ENCODE results near the gene DTX3. TPM values are rescaled to one million over a fixed set of nuclear protein-coding genes. Genes with fewer than 3 reads are reported as not detected.

DTX3 gene
- total RNA-seq, 1 experiment from 2014 or later: 11.9 TPM

DNA sequence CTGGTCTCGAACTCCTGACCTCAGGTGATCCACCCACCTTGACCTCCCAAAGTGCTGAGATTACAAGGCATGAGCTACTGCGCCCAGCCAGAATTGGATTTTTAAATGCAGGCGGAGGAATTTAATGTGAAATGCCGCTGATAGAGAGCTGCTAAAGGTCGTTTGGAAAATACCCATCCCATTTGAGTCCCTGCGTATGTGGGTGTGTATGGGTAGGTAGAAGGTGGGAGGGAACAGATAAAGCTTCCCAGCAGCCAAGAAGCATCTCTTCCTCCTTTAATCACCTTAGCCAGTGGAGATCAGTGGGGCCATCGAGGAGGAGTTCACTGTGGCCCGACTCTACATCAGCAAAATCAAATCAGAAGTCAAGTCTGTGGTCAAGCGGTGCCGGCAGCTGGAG is 29.8 kb upstream of the DTX3 start:
- intact Hi-C loops (cut with micrococcal nuclease): no loop called here
- no TSS peak for BruUV-seq (replicated peaks)
- Histone ChIP-seq H4K20me1 (ENCODE audit: low read length) (no peaks in the 10 kb centered on the region), H3K27me3 (ENCODE audit: low read length) (no peaks in the 10 kb centered on the region), H3F3A (ENCODE audit: low read length, unreplicated experiment) (no peaks in the 10 kb centered on the region), H3K4me2 (ENCODE audit: low read length) (no peak overlapping the region), H3K36me3 (ENCODE audit: low read depth, low read length) (no peaks in the 10 kb centered on the region), H3K9me3 (ENCODE audit: low read length) (no peaks in the 10 kb centered on the region), H2AFZ (ENCODE audit: low read length) (no peak overlapping the region), H3K79me2 (ENCODE audit: low read length) (no peaks in the 10 kb centered on the region), H3K27ac (ENCODE audit: low read length) (no peak overlapping the region), H3K9ac (ENCODE audit: low read length) (no peak overlapping the region), H3K4me1 (ENCODE audit: insufficient read depth, low read length) (peaks cover 4% of the 10 kb centered on the region), H3K4me3 (ENCODE audit: low read length) (no peak overlapping the region), H3K9me2 (replicated peaks; ENCODE audit: low read length) (no peaks in the 10 kb centered on the region)
- no peak for TF ChIP-seq EZH2 (IDR thresholded peaks at IDR 0.05; ENCODE audit: low read length, unreplicated experiment)
- no peak for TF ChIP-seq EZH2phosphoT487 (IDR thresholded peaks at IDR 0.05; ENCODE audit: borderline replicate concordance, low read length)
- TF ChIP-seq, protein P1, sequence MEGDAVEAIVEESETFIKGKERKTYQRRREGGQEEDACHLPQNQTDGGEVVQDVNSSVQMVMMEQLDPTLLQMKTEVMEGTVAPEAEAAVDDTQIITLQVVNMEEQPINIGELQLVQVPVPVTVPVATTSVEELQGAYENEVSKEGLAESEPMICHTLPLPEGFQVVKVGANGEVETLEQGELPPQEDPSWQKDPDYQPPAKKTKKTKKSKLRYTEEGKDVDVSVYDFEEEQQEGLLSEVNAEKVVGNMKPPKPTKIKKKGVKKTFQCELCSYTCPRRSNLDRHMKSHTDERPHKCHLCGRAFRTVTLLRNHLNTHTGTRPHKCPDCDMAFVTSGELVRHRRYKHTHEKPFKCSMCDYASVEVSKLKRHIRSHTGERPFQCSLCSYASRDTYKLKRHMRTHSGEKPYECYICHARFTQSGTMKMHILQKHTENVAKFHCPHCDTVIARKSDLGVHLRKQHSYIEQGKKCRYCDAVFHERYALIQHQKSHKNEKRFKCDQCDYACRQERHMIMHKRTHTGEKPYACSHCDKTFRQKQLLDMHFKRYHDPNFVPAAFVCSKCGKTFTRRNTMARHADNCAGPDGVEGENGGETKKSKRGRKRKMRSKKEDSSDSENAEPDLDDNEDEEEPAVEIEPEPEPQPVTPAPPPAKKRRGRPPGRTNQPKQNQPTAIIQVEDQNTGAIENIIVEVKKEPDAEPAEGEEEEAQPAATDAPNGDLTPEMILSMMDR (conservative IDR thresholded peaks at IDR 0.05; ENCODE audit: low read depth, low read length): no peak
- DNase-seq: no peak
- ChIA-PET POLR2A (ENCODE audit: unreplicated experiment) (no interaction called here), CTCF (interaction anchor here (1.0 kb wide), 1 partner anchor 9 kb away, joined by 5 read pairs; no protein-coding TSS in a partner anchor)
- ATAC-seq: no peak

DNA sequence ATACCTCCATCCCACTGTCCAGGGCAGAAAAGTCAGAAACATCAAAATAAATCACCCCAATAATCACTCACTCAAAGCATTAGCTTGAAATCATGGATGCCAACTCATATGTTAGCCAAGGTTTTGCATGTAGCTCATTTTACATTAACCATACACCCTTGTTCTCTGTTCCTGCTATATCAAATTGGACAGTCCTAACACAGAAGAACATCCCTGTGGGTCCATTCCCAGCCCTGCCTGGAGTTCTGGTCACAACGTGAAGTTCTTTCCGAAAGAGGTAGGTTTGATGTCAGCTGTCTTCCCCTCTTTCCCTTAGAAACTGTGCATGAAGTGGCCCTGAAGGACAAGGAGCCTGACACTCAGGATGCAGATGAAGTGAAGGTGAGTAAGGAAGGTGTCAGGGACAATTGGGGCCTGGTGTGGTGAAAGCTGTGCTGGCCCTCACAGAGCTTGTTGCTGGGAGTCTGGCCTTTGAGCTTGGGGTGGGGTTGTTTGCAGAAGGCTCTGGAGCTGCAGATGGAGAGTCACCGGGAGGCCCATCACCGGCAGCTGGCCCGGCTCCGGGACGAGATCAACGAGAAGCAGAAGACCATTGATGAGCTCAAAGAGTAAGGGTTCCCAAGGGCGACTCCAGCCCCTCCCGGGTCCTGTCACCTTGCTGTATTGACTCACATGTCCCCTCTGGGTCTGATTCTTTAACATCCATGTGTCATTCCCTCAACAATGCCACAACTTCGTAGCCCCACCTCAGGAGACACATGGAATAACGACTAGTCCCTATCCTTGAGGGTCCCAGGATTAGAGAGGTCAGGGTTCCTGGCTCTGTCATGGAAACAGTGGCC is 28.6 kb upstream of the DTX3 start:
- H3K79me2 ChIP-seq (ENCODE audit: low read length): no peaks in the 10 kb centered on the region
- H3K9me3 ChIP-seq (ENCODE audit: low read length): no peaks in the 10 kb centered on the region
- no peak overlapping the region for H3K9ac ChIP-seq (ENCODE audit: low read length)
- no peaks in the 10 kb centered on the region for H3F3A ChIP-seq (ENCODE audit: low read length, unreplicated experiment)
- H3K4me3 ChIP-seq (ENCODE audit: low read length): no peak overlapping the region
- no peaks in the 10 kb centered on the region for H3K27me3 ChIP-seq (ENCODE audit: low read length)
- ATAC-seq (no peak), DNase-seq (no peak)
- TF ChIP-seq EZH2 (IDR thresholded peaks at IDR 0.05; ENCODE audit: low read length, unreplicated experiment) (no peak), EZH2phosphoT487 (IDR thresholded peaks at IDR 0.05; ENCODE audit: borderline replicate concordance, low read length) (no peak)
- TF ChIP-seq, protein P1 (conservative IDR thresholded peaks at IDR 0.05; ENCODE audit: low read depth, low read length): no peak
- CTCF ChIA-PET: interaction anchor here (1.0 kb wide), 1 partner anchor 8 kb away, joined by 5 read pairs; no protein-coding TSS in a partner anchor
- no TSS peak for BruUV-seq (replicated peaks)
- no peak overlapping the region for H3K27ac ChIP-seq (ENCODE audit: low read length)
- H4K20me1 ChIP-seq (ENCODE audit: low read length): no peaks in the 10 kb centered on the region
- H3K9me2 ChIP-seq (replicated peaks; ENCODE audit: low read length): no peaks in the 10 kb centered on the region
- no peaks in the 10 kb centered on the region for H3K36me3 ChIP-seq (ENCODE audit: low read depth, low read length)
- H2AFZ ChIP-seq (ENCODE audit: low read length): no peak overlapping the region
- H3K4me1 ChIP-seq (ENCODE audit: insufficient read depth, low read length): peaks cover 9% of the 10 kb centered on the region
- POLR2A ChIA-PET (ENCODE audit: unreplicated experiment): interaction anchor here (0.6 kb wide), 1 partner anchor 90 kb away, joined by 3 read pairs; no protein-coding TSS in a partner anchor
- H3K4me2 ChIP-seq (ENCODE audit: low read length): no peak overlapping the region
- intact Hi-C loops (cut with micrococcal nuclease): no loop called here

DNA sequence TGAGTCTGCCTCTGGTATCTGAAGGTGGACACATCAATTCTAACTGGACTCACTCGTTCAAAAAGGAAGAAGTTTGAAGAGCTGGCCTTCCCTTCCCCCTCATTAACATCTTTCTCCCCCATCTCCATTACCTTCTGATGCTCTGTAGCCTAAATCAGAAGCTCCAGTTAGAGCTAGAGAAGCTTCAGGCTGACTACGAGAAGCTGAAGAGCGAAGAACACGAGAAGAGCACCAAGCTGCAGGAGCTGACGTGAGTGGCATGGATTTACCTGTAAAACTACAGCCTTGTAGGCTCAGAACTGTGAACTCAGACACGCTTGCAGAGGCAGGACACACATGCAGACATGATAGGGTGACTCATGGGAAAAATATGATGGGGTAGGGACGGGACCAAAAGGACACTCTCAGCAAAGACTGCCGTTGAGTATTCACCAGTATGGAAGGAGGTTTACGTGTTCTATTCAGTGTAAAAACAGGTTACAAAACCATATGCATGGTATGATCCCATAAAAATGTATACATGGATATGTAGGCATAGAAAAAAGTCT is 27.9 kb upstream of the DTX3 start:
- Histone ChIP-seq H3K36me3 (ENCODE audit: low read depth, low read length) (no peaks in the 10 kb centered on the region), H3K4me3 (ENCODE audit: low read length) (no peak overlapping the region), H3K4me1 (ENCODE audit: insufficient read depth, low read length) (peaks cover 9% of the 10 kb centered on the region), H3F3A (ENCODE audit: low read length, unreplicated experiment) (no peaks in the 10 kb centered on the region), H3K9me2 (replicated peaks; ENCODE audit: low read length) (no peaks in the 10 kb centered on the region), H3K9ac (ENCODE audit: low read length) (no peak overlapping the region), H3K79me2 (ENCODE audit: low read length) (no peaks in the 10 kb centered on the region), H2AFZ (ENCODE audit: low read length) (no peak overlapping the region), H3K9me3 (ENCODE audit: low read length) (no peaks in the 10 kb centered on the region), H4K20me1 (ENCODE audit: low read length) (no peaks in the 10 kb centered on the region), H3K27me3 (ENCODE audit: low read length) (no peaks in the 10 kb centered on the region), H3K4me2 (ENCODE audit: low read length) (no peak overlapping the region), H3K27ac (ENCODE audit: low read length) (no peak overlapping the region)
- no TSS peak for BruUV-seq (replicated peaks)
- POLR2A ChIA-PET (ENCODE audit: unreplicated experiment): no interaction called here
- intact Hi-C loops (cut with micrococcal nuclease): no loop called here
- ATAC-seq: no peak
- TF ChIP-seq EZH2phosphoT487 (IDR thresholded peaks at IDR 0.05; ENCODE audit: borderline replicate concordance, low read length) (no peak), EZH2 (IDR thresholded peaks at IDR 0.05; ENCODE audit: low read length, unreplicated experiment) (no peak)
- TF ChIP-seq, protein P1 (conservative IDR thresholded peaks at IDR 0.05; ENCODE audit: low read depth, low read length): no peak
- DNase-seq: peak; percentile 22
- CTCF ChIA-PET: no interaction called here
